ENCODE data around the gene SP2. TPM values are rescaled to one million over a fixed set of nuclear protein-coding genes. Genes with fewer than 3 reads are reported as not detected.
A peak's percentile ranks its signal among the peaks of the same experiment; 100 is the strongest.

SP2 gene
- total and polyA plus RNA-seq, 2 of the 13 experiments (the other 11 are each of a cell fraction or from before 2014, with no cell fraction given), result 1.4 to 4.8 TPM

DNA sequence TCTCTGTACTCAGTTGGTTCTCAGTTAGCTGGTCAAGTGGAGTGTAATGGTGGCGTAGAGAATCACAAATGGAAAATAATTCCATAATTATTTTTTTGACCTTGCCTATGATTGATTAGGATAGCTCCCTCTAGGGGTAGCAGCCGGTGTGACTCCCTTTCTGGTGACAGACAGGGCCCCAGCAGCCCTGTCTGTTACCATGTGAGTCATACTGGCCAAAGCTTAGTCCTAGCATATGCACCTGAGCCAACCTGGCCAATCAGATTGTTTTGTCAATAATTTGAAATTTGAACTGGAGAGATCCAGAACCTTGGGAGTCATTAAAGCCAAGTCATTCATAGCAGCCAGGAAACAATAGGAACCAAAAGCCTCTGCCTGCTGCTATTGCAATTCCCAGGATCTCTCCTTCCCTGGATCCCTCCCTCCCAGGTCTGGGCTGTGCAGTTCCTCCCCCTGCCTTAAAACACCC lies 50.9 kb downstream of the SP2 start (continued):
- TF ChIP-seq, protein P1, sequence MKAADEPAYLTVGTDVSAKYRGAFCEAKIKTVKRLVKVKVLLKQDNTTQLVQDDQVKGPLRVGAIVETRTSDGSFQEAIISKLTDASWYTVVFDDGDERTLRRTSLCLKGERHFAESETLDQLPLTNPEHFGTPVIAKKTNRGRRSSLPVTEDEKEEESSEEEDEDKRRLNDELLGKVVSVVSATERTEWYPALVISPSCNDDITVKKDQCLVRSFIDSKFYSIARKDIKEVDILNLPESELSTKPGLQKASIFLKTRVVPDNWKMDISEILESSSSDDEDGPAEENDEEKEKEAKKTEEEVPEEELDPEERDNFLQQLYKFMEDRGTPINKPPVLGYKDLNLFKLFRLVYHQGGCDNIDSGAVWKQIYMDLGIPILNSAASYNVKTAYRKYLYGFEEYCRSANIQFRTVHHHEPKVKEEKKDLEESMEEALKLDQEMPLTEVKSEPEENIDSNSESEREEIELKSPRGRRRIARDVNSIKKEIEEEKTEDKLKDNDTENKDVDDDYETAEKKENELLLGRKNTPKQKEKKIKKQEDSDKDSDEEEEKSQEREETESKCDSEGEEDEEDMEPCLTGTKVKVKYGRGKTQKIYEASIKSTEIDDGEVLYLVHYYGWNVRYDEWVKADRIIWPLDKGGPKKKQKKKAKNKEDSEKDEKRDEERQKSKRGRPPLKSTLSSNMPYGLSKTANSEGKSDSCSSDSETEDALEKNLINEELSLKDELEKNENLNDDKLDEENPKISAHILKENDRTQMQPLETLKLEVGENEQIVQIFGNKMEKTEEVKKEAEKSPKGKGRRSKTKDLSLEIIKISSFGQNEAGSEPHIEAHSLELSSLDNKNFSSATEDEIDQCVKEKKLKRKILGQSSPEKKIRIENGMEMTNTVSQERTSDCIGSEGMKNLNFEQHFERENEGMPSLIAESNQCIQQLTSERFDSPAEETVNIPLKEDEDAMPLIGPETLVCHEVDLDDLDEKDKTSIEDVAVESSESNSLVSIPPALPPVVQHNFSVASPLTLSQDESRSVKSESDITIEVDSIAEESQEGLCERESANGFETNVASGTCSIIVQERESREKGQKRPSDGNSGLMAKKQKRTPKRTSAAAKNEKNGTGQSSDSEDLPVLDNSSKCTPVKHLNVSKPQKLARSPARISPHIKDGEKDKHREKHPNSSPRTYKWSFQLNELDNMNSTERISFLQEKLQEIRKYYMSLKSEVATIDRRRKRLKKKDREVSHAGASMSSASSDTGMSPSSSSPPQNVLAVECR (CRISPR knock-in tag; IDR thresholded peaks at IDR 0.05; ENCODE audit: borderline replicate concordance), result peak; percentile 70
- TF ChIP-seq JUND (CRISPR knock-in tag; IDR thresholded peaks at IDR 0.05) (peak; percentile 36; the same call in 1 of the 2 replicates), PBX2 (CRISPR knock-in tag; IDR thresholded peaks at IDR 0.05) (peak; percentile 72), PHF21A (CRISPR knock-in tag; IDR thresholded peaks at IDR 0.05) (peak; percentile 40; the same call in 1 of the 2 replicates), SKI (IDR thresholded peaks at IDR 0.05; ENCODE audit: partially characterized antibody) (peak; percentile 73), NR2F6 (IDR thresholded peaks at IDR 0.05) (peak; percentile 13; the same call in 1 of the 2 replicates), NR2F6 (CRISPR knock-in tag; IDR thresholded peaks at IDR 0.05) (no peak), ZNF251 (CRISPR knock-in tag; IDR thresholded peaks at IDR 0.05) (no peak), REXO4 (CRISPR knock-in tag; IDR thresholded peaks at IDR 0.05; ENCODE audit: borderline replicate concordance) (no peak), GATA4 (IDR thresholded peaks at IDR 0.05; ENCODE audit: borderline replicate concordance, low read depth) (no peak), ZNF343 (CRISPR knock-in tag; IDR thresholded peaks at IDR 0.05) (no peak), SALL1 (CRISPR knock-in tag; IDR thresholded peaks at IDR 0.05) (peak; percentile 33; the same call in 1 of the 2 replicates), XRCC5 (optimal IDR thresholded peaks at IDR 0.05; ENCODE audit: low read length) (peak; percentile 71), SMC3 (IDR thresholded peaks at IDR 0.05; ENCODE audit: low read length) (peak; percentile 45; the same call in 1 of the 2 replicates), MAX (IDR thresholded peaks at IDR 0.05) (0 out of 2 replicates have a peak, but pooled peaks have one; percentile 36), NCOA5 (CRISPR knock-in tag; IDR thresholded peaks at IDR 0.05) (no peak), HOMEZ (CRISPR knock-in tag; IDR thresholded peaks at IDR 0.05; ENCODE audit: low read depth) (peak; percentile 53; the same call in 1 of the 2 replicates), THAP11 (CRISPR knock-in tag; IDR thresholded peaks at IDR 0.05) (0 out of 2 replicates have a peak, but pooled peaks have one; percentile 26), ELF1 (CRISPR knock-in tag; IDR thresholded peaks at IDR 0.05) (no peak), ZNF138 (CRISPR knock-in tag; IDR thresholded peaks at IDR 0.05; ENCODE audit: low read depth) (no peak), ELF3 (CRISPR knock-in tag; IDR thresholded peaks at IDR 0.05) (0 out of 2 replicates have a peak, but pooled peaks have one; percentile 17), NFE2L2 (IDR thresholded peaks at IDR 0.05; ENCODE audit: low read length) (peak; percentile 44; the same call in 1 of the 2 replicates), KLF9 (CRISPR knock-in tag; IDR thresholded peaks at IDR 0.05; ENCODE audit: low read depth) (no peak), MIXL1 (CRISPR knock-in tag; IDR thresholded peaks at IDR 0.05) (peak; percentile 50; the same call in 1 of the 2 replicates), ZNF772 (CRISPR knock-in tag; IDR thresholded peaks at IDR 0.05) (0 out of 2 replicates have a peak, but pooled peaks have one; percentile 51), SIN3B (IDR thresholded peaks at IDR 0.05; ENCODE audit: low read length) (peak; percentile 84; the same call in 1 of the 2 replicates)

Data from HepG2 (cell line).